ENCODE measurements around the gene FOXD2.

The FOXD2 gene

DNA sequence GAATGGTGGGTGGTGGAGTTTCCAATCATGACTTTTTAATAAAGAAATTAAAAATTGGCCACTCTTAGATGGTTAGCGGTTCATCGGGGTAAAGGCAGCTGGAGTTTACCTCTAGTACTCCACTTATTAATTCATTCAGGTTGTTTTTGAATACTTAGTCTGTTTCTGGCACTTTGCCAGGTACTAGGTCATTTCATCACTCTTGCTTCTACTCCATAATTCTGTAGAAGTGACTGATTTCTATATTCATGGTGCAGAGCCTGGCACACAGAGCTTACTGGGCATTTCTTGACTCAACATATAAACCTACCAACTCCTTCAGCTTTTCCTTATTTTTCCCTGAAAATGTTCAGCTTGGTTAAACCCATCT is 31.5 kb downstream of the FOXD2 start:
- no peak for DNase-seq

DNA sequence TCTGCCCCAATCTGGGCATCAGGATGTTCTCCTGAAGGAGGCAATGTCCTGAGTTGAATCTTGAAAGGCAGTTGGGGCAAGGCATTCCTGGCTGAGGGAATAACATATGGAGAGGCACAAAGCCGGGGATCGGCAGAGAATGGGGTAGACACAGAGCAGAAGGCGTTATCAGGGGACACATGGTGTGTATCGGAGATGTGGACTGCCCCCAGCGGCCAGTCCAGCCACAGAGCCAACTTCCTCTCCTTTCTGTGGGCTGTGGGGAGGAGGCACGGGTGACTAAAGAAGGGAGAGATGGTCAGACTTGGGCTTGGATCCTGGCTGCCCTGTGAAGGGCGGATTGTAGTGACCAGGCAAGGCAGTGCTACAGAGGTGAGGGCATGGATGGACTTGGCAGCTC is 32.1 kb downstream of the FOXD2 start:
- no peak for DNase-seq

DNA sequence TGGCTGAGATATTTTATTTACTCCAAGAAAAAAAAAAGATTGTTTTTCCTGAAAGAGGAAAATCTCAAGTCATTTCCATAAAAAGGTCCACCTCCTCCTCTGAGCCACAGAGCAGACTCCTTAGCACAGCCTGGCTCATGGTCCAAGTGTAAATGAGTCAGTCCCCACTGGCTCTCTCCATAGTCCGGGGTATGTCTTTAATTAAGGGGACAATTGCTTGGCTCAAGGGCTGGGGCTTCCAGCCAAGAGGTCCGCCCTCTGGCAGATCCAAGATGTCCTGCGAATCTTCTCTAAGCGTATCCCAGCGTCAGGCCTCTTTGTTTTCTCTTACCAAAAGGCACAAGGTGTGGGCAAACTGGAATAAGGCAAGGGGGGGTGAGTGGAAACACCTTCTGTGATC is 33.3 kb downstream of the FOXD2 start:
- no peak for DNase-seq

DNA sequence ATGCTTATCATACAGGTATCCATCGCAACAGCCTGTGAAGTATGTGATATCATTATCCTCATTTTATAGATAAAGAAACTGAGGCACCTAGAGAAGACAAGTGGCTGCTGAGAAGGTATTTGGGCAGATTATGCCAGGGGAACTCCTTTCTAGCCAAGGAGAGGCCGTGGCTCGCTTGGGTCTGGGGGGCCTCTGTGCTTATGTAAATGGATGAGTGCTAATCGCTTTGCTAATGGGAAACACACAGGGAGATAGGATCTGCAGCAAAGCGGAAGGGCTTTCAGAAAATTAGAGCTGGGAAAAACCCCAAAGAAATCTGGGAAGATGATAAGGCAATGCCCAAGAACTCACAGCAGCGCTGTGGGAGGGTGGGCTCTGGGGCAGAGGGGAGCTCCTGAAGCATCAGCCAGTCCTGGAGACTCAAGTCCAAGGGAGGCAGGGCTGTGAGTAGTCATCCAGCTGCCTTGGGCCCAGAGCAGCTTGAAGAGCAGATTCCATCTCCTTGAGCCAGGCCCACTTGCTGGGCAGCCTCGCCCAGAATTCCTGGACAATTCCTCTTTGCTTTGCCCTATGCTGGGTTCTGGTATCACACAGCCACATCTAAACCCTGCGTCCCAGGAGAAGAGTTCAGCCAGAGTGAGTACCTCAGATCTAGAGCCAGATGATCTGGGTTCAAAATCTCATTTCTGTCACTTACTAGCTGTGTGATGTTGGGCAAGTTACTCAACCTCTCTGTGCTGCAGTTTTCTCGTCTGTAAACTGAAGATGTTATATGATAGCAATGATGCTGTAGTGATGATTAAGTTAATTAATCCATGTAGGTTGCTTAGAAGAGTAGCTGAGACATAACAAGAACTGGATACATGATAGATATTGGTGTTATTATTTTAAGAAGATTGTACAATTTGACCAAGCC is 36.7 kb downstream of the FOXD2 start:
- peak; percentile 56 for DNase-seq

GRCh38 chr1:47477595-47478080 is 39.8 kb downstream of the FOXD2 start:
- DNase-seq = no peak

DNA sequence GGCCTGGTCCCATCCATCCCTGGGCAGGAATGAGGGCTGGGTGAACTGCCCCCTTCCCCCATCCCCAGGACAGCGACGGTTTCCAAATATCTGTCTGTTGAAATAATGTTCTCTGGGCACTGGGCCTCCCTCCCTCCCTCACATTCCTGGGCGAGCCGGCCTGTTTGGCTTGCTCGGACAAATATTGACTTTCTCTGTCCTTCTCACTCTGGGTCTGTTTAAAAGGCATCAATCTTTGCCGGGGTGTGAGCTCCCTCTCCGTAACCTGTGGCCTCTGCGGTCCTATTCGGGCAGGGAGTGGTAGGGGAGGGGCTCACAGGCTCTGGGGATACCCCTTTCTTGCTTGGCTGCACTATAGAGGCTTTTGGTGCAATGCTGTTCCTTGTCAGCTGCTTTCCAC is 40.2 kb downstream of the FOXD2 start:
- DNase-seq = peak; percentile 46

- no peak for DNase-seq
Observed at GRCh38 chr1:47479664-47480063, 41.8 kb downstream of the FOXD2 start.

- no peak for DNase-seq
Observed at GRCh38 chr1:47481936-47482335, 44.1 kb downstream of the FOXD2 start.

DNA sequence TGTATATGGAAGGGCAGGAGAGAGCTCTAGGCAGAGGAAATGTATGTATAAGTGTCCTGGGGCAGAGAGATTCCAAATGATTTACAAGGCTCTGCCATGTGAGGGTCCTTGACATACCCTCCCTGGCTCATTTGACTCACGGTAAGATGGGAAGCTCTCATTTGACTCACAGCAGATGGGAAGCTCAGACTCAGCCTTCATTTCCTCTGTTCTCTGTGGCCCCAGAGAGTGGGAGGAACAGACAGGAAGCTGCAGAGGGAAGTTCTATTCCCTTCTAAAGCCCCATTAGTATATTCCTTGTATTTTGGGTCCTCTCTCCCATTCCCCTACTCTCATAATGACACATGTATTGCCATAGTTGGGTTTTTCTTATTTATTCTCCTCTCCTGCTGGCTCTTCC is 44.9 kb downstream of the FOXD2 start:
- DNase-seq = no peak

- no peak for DNase-seq
Observed at GRCh38 chr1:47483651-47484050, 45.8 kb downstream of the FOXD2 start.

DNA sequence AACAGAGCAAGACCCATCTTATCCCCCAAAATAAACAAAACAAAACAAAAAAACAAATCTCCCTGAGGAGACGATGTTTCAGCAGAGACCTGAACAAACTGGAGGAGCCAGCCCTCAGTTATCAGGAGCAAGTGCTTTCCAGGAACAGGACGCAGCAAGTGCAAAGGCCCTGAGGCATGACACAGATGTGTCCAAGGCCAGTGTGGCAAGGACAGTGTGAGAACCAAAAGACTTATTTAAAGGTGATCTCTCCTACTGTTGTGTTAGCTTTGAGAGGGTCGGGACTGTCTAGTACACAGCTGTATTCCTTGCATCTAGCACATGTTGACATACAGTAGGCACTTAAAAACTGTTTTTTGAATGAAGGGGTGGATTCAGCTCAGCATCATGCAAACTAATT is 48.0 kb downstream of the FOXD2 start:
- no peak for DNase-seq

- DNase-seq = no peak
Observed at GRCh38 chr1:47487332-47487731, 49.5 kb downstream of the FOXD2 start.

GRCh38 chr1:47487850-47488450 is 50.1 kb downstream of the FOXD2 start:
- peak; percentile 71 for DNase-seq
